GM23338 (cell line): ENCODE results near the gene SLC40A1. TPM values are rescaled to one million over a fixed set of nuclear protein-coding genes. Genes with fewer than 3 reads are reported as not detected.

ENCODE experiments used
- ATAC-seq: fragments of 200-7000 bp; cut with Tn5 transposase; 3 replicates; pipeline ENCODE4 v1.9.1; 2020
- DNase-seq: peaks from one replicate; pipeline ENCODE4 v3.0.0-alpha.2; 2015; ENCODE audit warnings: low spot score
- H2AFZ ChIP-seq: fragments of 200-600 bp; sonication (generic); 2 replicates; pipeline ENCODE4 v1.8.0; 2016; ENCODE audit warnings: antibody characterized with exemption, mild to moderate bottlenecking, moderate library complexity
- H3F3A ChIP-seq: fragments of 200-600 bp; sonication (generic); replicated peaks from 2 replicates; pipeline ENCODE4 v1.8.0; 2017; ENCODE audit warnings: antibody characterized with exemption, mixed run types, low read depth
- H3K27ac ChIP-seq: fragments of 200-600 bp; sonication (generic); 2 replicates; pipeline ENCODE4 v1.6.1; 2016; ENCODE audit warnings: low read depth
- H3K27me3 ChIP-seq: fragments of 200-600 bp; sonication (generic); 2 replicates; pipeline ENCODE4 v1.8.0; 2016; ENCODE audit warnings: mild to moderate bottlenecking, mixed run types, moderate library complexity; ENCODE audit not compliant: insufficient read depth
- H3K36me3 ChIP-seq: fragments of 200-600 bp; sonication (generic); 2 replicates; pipeline ENCODE4 v1.8.0; 2016; ENCODE audit warnings: mild to moderate bottlenecking; ENCODE audit not compliant: insufficient read depth
- H3K4me1 ChIP-seq: fragments of 200-600 bp; sonication (generic); 2 replicates; pipeline ENCODE4 v1.8.0; 2016; ENCODE audit warnings: mild to moderate bottlenecking, moderate library complexity; ENCODE audit not compliant: insufficient read depth
- H3K4me2 ChIP-seq: fragments of 200-600 bp; sonication (generic); 2 replicates; pipeline ENCODE4 v1.7.1; 2017; ENCODE audit warnings: mixed run types
- H3K4me3 ChIP-seq: fragments of 200-600 bp; sonication (generic); 2 replicates; pipeline ENCODE4 v1.6.1; 2016; ENCODE audit warnings: mixed run types
- H3K79me2 ChIP-seq: fragments of 200-600 bp; sonication (generic); replicated peaks from 2 replicates; pipeline ENCODE4 v1.8.0; 2017; ENCODE audit warnings: mild to moderate bottlenecking; ENCODE audit not compliant: insufficient read depth
- H3K9me2 ChIP-seq: fragments of 200-600 bp; sonication (generic); 2 replicates; pipeline ENCODE4 v1.8.0; 2017; ENCODE audit not compliant: insufficient read depth
- H4K20me1 ChIP-seq: fragments of 200-600 bp; sonication (generic); replicated peaks from 2 replicates; pipeline ENCODE4 v1.8.0; 2017; ENCODE audit warnings: mild to moderate bottlenecking; ENCODE audit not compliant: insufficient read depth
- H3K27ac Mint-ChIP-seq: 2 replicates; pipeline ENCODE4 v1.8.0; 2020; ENCODE audit warnings: inconsistent platforms, mild to moderate bottlenecking, moderate library complexity, mixed read lengths
- H3K27me3 Mint-ChIP-seq: 3 replicates; pipeline ENCODE4 v1.8.0; 2022; ENCODE audit warnings: low read depth, mild to moderate bottlenecking, moderate library complexity, mixed read lengths, inconsistent platforms; ENCODE audit not compliant: insufficient read depth, poor library complexity
- H3K36me3 Mint-ChIP-seq: 3 replicates; pipeline ENCODE4 v1.8.0; 2021; ENCODE audit warnings: low read depth, mild to moderate bottlenecking, inconsistent platforms, moderate library complexity, mixed read lengths
- H3K4me1 Mint-ChIP-seq: 3 replicates; pipeline ENCODE4 v1.8.0; 2020; ENCODE audit warnings: mild to moderate bottlenecking, inconsistent platforms, mixed read lengths
- H3K4me3 Mint-ChIP-seq: 3 replicates; pipeline ENCODE4 v1.8.0; 2021; ENCODE audit warnings: moderate library complexity, mild to moderate bottlenecking, inconsistent platforms, mixed read lengths
- H3K9me3 Mint-ChIP-seq: 3 replicates; pipeline ENCODE4 v1.8.0; 2020; ENCODE audit warnings: moderate library complexity, mild to moderate bottlenecking, inconsistent platforms, mixed read lengths
- EZH2 ChIP-seq: fragments of 200-600 bp; sonication (generic); IDR thresholded peaks from one replicate; pipeline ENCODE4 v1.8.0; 2017; ENCODE audit warnings: antibody characterized with exemption, mild to moderate bottlenecking, low read depth; ENCODE audit not compliant: unreplicated experiment
- JUNB ChIP-seq: IDR thresholded peaks from one replicate; pipeline ENCODE4 v1.6.1; 2016; ENCODE audit warnings: antibody characterized with exemption; ENCODE audit not compliant: unreplicated experiment
- REST ChIP-seq: IDR thresholded peaks from one replicate; pipeline ENCODE4 v1.6.1; 2018; ENCODE audit warnings: antibody characterized with exemption; ENCODE audit not compliant: unreplicated experiment
- STAT1 ChIP-seq: IDR thresholded peaks from one replicate; pipeline ENCODE4 v1.6.1; 2016; ENCODE audit warnings: antibody characterized with exemption; ENCODE audit not compliant: unreplicated experiment
- ZNF331 ChIP-seq: fragments of 250-450 bp; sonication (Bioruptor Pico); IDR thresholded peaks from 2 replicates; pipeline ENCODE4 v1.5.0; 2020; ENCODE audit warnings: low read depth, mild to moderate bottlenecking, moderate library complexity
- ZNF462 ChIP-seq: fragments of 250-450 bp; sonication (Bioruptor Pico); IDR thresholded peaks from 2 replicates; pipeline ENCODE4 v1.5.0; 2020; ENCODE audit warnings: mild to moderate bottlenecking, moderate library complexity
- polyA plus RNA-seq: library from polyadenylated mRNA; unstranded; fragments of >200 nt; fragmentation: Nextera tagmentation; extraction: Ambion mirVana; gene quantifications from 2 replicates; pipeline ENCODE4 v1.2.1, GENCODE V29; 2016
- total RNA-seq: library from RNA; depleted of rRNA; stranded (reverse); fragments of >200 nt; shearing (Covaris generic); gene quantifications from 2 replicates; pipeline ENCODE4 v1.2.3, GENCODE V29; 2014

The SLC40A1 gene
- total and polyA plus RNA-seq, 2 experiments from 2014 or later, result 0.08 TPM; not detected in 1

- TF ChIP-seq ZNF462, result no peak
Observed at GRCh38 chr2:189538402-189538801, 42.2 kb downstream of the SLC40A1 start (continued).

- H2AFZ ChIP-seq, result no peak overlapping the region
- H4K20me1 ChIP-seq, result no peaks in the 10 kb centered on the region
- no peak for TF ChIP-seq STAT1
- no peak for TF ChIP-seq REST
- no peak for TF ChIP-seq EZH2
- no peak for TF ChIP-seq JUNB
- no peak for TF ChIP-seq ZNF331 (CRISPR knock-in tag)
- TF ChIP-seq ZNF462, result no peak
Observed at GRCh38 chr2:189536830-189537229, 43.8 kb downstream of the SLC40A1 start.

More at GRCh38 chr2:189536830-189537229, 43.8 kb downstream of the SLC40A1 start:
- no peak overlapping the region for H3K4me3 ChIP-seq
- H3K9me3 Mint-ChIP-seq, result no peaks in the 10 kb centered on the region
- no peaks in the 10 kb centered on the region for H3K4me1 Mint-ChIP-seq
- DNase-seq (no peak), ATAC-seq (no peak)
- H3K36me3 ChIP-seq, result no peaks in the 10 kb centered on the region
- H3K4me2 ChIP-seq, result no peak overlapping the region
- H3F3A ChIP-seq, result no peaks in the 10 kb centered on the region
- H3K27ac Mint-ChIP-seq, result no peak overlapping the region
- no peaks in the 10 kb centered on the region for H3K27me3 ChIP-seq
- no peak overlapping the region for H3K4me3 Mint-ChIP-seq
- no peaks in the 10 kb centered on the region for H3K4me1 ChIP-seq
- H3K79me2 ChIP-seq, result no peaks in the 10 kb centered on the region
- no peaks in the 10 kb centered on the region for H3K36me3 Mint-ChIP-seq
- H3K9me2 ChIP-seq, result no peaks in the 10 kb centered on the region
- H3K27ac ChIP-seq, result no peak overlapping the region
- peaks cover 3% of the 10 kb centered on the region for H3K27me3 Mint-ChIP-seq
